ENCODE measurements around the gene UFSP2.
A peak's percentile ranks its signal among the peaks of the same experiment; 100 is the strongest.

Gene UFSP2

DNA sequence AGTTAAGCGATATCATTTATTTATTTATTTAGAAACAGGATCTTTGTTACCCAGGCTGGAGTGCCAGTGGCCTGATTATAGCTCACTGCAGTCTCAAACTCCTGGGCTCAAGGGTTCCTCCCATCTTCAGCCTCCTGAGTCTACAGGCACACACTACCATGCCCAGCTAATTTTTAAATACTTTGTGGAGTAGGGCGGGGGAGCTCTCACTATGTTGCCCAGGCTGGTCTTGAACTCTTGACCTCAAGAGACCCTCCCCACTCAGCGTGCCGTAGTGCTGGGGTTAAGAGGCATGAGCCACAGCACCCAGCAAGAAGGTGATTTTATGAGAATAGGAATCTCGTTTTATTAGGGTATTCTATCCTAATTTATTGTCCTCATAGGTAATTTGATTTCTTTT lies 3.9 kb upstream of the UFSP2 start:
- DNase-seq (ENCODE audit: low read depth): no peak
- H3K4me3 ChIP-seq (ENCODE audit: low read length): no peak overlapping the region
- TF ChIP-seq, protein P1, sequence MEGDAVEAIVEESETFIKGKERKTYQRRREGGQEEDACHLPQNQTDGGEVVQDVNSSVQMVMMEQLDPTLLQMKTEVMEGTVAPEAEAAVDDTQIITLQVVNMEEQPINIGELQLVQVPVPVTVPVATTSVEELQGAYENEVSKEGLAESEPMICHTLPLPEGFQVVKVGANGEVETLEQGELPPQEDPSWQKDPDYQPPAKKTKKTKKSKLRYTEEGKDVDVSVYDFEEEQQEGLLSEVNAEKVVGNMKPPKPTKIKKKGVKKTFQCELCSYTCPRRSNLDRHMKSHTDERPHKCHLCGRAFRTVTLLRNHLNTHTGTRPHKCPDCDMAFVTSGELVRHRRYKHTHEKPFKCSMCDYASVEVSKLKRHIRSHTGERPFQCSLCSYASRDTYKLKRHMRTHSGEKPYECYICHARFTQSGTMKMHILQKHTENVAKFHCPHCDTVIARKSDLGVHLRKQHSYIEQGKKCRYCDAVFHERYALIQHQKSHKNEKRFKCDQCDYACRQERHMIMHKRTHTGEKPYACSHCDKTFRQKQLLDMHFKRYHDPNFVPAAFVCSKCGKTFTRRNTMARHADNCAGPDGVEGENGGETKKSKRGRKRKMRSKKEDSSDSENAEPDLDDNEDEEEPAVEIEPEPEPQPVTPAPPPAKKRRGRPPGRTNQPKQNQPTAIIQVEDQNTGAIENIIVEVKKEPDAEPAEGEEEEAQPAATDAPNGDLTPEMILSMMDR (conservative IDR thresholded peaks at IDR 0.05; ENCODE audit: low read length): no peak

DNA sequence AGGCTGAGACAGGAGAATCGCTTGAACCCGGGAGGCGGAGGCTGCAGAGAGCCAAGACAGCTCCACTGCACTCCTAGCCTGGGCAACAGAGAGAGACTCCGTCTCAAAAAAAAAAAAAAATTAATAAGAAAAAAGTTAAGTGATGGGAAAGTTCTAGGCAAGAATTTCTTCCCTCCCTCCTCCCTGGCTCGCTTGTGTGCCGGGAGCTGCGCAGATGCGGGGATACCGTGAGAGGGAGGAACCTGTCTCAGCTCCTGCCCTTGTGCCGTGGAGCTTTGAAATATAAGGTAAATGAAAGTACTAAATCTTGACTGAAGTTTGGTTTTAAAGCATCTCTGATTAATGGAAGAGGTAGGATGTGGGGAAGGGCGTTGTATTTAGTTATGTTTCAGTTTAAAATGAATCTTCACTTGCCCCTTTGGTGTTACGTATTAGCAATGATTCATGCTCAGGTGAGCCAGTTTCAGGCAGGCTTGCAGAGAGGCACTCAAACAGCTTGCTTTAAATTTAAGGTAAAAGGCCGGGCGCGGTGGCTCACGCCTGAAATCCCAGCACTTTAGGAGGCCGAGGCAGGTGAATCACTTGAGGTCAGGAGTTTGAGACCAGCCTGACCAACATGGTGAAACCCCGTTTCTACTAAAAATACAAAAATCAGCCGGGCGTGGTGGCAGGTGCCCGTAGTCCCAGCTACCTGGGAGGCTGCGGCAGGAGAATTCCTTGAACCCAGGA lies 1.4 kb upstream of the UFSP2 start:
- TF ChIP-seq, protein P1 (conservative IDR thresholded peaks at IDR 0.05; ENCODE audit: low read length): no peak
- no peak for DNase-seq (ENCODE audit: low read depth)

DNA sequence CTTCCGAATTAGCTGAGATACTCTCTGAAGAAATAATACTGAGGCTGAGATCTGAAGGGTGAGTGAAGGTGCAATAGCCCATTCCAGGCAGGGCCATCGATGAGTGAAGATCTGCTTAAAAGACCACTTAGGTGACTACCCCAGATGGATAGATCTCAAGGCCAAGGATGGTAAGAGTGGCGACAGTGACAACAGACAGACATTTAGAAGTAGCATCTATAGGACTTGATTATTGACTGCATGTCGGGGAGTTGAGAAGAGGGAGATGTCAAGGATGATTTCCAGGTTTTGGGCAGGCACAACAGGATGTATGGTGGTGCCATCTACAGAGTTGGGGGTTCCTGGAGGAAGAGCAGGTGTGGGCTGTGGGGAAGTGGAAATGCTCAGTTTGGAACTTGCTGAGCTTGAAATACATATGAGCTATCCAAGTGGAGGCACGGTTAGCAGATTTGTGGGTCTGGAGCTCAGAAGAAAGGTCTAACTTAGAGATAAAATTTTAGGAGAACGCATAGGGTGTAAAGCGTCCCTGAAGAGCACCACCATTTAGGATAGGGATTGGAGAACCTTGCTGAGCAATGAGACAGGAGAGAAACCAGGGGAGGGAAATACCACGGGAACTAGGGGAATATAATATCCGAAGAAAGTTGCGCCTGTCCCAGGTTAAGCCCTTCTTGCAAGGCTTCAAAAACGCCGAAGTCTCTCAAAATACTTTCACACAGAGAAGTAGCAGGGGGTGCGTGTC lies 688 bp downstream of the UFSP2 start:
- TF ChIP-seq, protein P1 (conservative IDR thresholded peaks at IDR 0.05; ENCODE audit: low read length): no peak
- peak overlapping the region; percentile 85 for H3K4me3 ChIP-seq (ENCODE audit: low read length)
- peak; percentile 43 for DNase-seq (ENCODE audit: low read depth)

More for the DNA sequence above, 1.4 kb upstream of the UFSP2 start:
- no peak overlapping the region for H3K4me3 ChIP-seq (ENCODE audit: low read length)

DNA sequence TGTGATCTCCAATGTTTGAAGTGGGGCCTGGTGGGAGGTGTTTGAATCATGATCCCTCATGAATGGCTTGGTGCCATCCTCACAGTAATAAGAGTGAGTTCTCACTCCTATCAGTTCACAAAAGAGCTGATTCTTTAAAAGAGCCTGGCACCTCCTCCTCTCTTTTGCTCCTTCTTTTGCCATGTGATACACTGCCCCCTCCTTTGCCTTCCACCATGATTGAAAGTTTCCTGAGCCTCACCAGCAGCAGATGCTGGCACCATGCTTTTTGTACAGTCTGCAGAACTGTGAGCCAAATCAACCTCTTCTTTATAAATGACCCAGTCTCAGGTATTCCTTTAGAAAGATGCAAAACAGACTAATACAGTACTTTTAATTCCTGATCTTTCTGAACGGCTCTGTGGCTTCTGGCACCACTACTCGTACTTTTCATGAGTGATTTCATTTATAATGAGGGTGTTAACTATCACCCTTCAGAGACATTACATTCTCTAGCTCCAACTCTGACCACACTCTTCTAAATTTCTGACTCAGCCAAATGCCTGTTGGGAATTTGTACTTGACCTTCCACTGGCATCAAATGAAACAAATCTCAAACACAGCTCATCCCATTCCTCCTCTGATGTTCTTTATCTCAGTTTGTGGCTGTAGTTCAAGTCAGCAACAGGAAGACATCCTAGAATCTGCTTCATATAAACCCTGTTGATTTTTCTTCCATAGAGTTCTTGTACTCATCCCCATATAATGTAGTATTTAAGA lies 4.2 kb downstream of the UFSP2 start:
- peak; percentile 49 for DNase-seq (ENCODE audit: low read depth)
- TF ChIP-seq, protein P1 (conservative IDR thresholded peaks at IDR 0.05; ENCODE audit: low read length): no peak
- H3K4me3 ChIP-seq (ENCODE audit: low read length): no peak overlapping the region

DNA sequence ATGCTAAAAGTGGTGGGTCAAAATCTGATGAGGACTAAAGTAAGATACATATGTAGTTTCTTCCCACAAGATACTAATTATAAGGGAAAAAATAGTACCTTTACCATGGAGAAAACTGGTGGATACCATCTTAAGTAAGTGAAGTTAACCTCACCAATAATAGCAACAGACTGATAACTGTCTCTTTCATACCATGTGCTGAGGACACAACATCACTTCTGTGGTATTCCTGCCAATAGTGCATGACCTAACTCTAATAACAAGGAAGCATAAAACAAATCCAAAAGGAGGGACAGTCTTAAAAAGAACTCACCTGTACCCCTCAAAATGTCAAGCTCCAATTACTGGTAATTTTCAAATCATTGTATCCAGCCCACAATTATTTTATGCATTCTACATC lies 8.8 kb downstream of the UFSP2 start:
- no peak for DNase-seq (ENCODE audit: low read depth)
- TF ChIP-seq, protein P1 (conservative IDR thresholded peaks at IDR 0.05; ENCODE audit: low read length): no peak
- no peak overlapping the region for H3K4me3 ChIP-seq (ENCODE audit: low read length)

DNA sequence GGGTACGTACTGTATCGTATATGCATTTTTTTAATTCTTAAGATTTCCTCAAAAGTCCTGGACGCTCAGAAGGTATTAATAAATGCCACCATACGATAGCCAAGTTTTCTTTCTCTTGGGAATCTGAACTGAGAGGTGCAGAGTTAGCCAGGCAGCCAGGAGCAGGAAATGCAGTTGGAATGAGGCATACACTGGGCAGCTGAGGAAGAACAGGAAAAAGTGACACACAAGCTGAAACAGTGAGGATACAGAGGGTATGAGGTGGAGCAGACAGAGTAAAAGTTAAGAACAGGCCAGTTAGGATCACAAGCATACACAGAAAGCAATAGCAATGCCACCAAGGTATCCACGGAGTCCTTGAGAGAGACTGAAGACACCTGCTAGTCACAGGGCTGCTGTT lies 13.4 kb downstream of the UFSP2 start:
- TF ChIP-seq, protein P1 (conservative IDR thresholded peaks at IDR 0.05; ENCODE audit: low read length): no peak
- no peak overlapping the region for H3K4me3 ChIP-seq (ENCODE audit: low read length)
- no peak for DNase-seq (ENCODE audit: low read depth)
